ENCODE results near the gene TUBB2B. TPM values are rescaled to one million over a fixed set of nuclear protein-coding genes. Genes with fewer than 3 reads are reported as not detected.

TUBB2B gene
- total and polyA plus RNA-seq, 5 experiments from 2014 or later: 0.08 to 0.20 TPM; not detected in 3

DNA sequence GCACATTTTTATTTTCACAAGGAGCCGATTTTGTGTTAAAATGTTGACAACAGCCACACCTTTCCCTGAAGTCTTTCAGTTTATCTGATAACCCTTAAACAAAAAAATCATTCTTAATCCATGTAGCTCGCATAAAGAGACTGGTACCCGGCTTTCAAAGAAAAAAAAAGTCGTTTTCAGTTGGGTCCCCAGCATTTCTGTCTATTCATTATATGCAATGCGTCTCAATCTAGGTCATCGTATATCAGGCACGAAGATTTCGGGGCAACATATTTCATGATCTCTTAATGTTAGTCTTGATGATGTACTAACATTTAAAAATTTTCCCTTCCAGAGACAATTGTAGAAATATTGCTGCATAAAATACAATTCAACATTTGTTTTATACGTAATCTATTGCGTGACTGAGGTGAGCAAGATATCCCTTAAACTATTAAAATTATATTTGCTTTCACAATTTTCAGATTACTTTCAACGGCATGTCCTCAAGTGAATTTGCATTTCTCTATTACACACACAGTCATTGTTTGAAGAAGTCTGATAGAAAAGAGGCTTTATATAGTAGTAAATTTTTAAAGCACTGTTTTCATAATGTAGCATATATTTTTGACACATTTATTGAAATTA is 2.9 kb upstream of the TUBB2B start:
- ATAC-seq (no peak), DNase-seq (no peak)
- Mint-ChIP-seq H3K27ac (no peak overlapping the region), H3K27me3 (peaks cover 46 to 93% (median 68%) of the 10 kb centered on the region in 5 donors), H3K4me1 (peaks cover 22 to 58% (median 47%) of the 10 kb centered on the region in 4 donors), H3K9me3 (peaks cover 0 to 4% (median 0%) of the 10 kb centered on the region in 9 donors), H3K36me3 (peaks cover 0 to 3% (median 0%) of the 10 kb centered on the region in 3 donors), H3K4me3 (peak overlapping the region; percentile 56 to 96 (median 79))
- POLR2A ChIA-PET: no interaction called here

DNA sequence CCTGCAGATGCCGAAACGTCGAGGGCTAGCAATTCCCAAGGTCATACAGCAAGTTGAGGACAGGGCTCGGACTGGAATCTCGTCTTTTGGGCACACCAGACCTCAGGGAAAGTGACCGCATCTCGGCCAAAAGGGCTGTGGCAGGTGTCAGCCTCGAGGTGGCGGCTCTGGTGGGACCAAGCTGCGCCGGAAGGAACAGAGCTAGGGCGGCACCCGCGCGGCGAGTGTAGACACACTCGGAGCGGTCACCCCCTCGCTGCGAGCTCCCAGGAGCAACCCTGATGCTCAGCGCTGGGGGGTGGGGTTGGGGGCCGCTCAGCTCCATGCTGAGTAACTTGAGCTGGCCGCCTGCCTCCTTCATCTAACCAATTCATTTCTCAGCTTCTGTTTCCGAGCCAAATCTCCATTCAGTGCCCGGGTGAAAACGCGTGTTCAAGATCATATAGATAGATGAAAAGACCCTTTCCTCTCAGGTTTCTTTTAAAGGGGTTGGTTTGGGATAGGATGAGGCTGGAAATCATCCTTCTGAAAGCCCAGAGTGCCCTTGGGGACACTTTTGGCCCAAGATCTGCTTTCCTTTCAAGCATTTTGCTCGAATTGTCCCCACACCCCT is 2.2 kb upstream of the TUBB2B start:
- H3K4me1 Mint-ChIP-seq: peaks cover 22 to 58% (median 47%) of the 10 kb centered on the region in 4 donors

DNA sequence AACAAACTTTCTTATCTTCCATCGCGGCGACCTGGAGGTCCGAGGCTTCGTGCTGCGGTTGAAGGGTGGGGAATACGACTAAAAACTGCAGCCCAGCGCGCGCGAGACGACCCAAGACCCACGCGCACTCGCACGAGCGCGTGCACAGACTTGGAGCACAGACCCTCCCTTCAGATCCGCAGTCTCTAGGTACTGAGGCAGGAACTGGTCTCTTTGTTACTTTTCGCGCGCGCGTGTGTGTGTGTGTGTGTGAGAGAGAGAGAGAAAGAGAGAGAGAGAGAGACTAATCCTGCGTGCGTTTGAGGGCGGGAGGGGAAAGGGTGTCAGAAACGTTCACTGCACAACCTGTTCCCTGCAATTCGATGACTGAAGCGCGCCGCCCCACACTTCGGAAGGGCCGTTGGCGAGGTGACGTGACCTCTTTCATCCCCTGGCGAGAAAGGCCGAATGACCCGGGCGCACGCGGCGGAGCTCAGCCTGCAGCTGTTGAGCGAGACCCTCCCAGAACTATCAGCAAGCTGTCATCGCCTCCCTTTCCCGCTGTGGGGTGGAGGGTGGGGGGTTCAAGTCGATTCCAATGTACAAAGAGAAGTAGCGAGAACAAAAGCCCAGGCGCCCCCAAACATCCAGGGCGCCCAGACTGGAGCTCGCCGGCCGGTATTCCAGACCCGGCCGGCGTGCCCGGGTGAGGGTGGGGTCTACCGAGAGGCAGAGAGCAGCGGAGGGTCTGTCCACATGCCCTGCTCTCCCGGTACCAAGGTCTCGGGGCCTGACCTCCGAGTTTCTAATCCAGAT is 1.5 kb upstream of the TUBB2B start:
- peaks cover 22 to 58% (median 47%) of the 10 kb centered on the region in 4 donors for H3K4me1 Mint-ChIP-seq
- ATAC-seq (peak; percentile 43 to 50), DNase-seq (peak in 8 of 10 donors; percentile 20 to 83 (median 38))
- POLR2A ChIA-PET: interaction anchor here (1.3 to 1.4 kb wide), 2 partner anchors 9 to 31 kb away, joined by 3 read pairs; partner anchors contain the start of gene PSMG4
- H3K27ac Mint-ChIP-seq: peak overlapping the region in 7 of 10 donors; percentile 5 to 90 (median 74)
- H3K27me3 Mint-ChIP-seq: peaks cover 43 to 87% (median 62%) of the 10 kb centered on the region in 5 donors
- peaks cover 0 to 3% (median 0%) of the 10 kb centered on the region in 3 donors for H3K36me3 Mint-ChIP-seq
- H3K9me3 Mint-ChIP-seq: peaks cover 0 to 4% (median 0%) of the 10 kb centered on the region in 9 donors
- H3K4me3 Mint-ChIP-seq: peak overlapping the region; percentile 72 to 96 (median 86)

More for the DNA sequence above, 2.2 kb upstream of the TUBB2B start:
- peaks cover 46 to 87% (median 65%) of the 10 kb centered on the region in 5 donors for H3K27me3 Mint-ChIP-seq
- H3K36me3 Mint-ChIP-seq: peaks cover 0 to 3% (median 0%) of the 10 kb centered on the region in 3 donors
- peak in 2 of 10 donors; percentile 27 to 33 for DNase-seq
- peak overlapping the region; percentile 56 to 96 (median 84) for H3K4me3 Mint-ChIP-seq
- ATAC-seq: peak; percentile 38 to 53
- peak overlapping the region in 1 of 10 donors; percentile 18 for H3K27ac Mint-ChIP-seq
- peaks cover 0 to 4% (median 0%) of the 10 kb centered on the region in 9 donors for H3K9me3 Mint-ChIP-seq
- POLR2A ChIA-PET: interaction anchor here (1.3 to 1.4 kb wide), 2 partner anchors 9 to 30 kb away, joined by 3 read pairs; partner anchors contain the start of gene PSMG4

DNA sequence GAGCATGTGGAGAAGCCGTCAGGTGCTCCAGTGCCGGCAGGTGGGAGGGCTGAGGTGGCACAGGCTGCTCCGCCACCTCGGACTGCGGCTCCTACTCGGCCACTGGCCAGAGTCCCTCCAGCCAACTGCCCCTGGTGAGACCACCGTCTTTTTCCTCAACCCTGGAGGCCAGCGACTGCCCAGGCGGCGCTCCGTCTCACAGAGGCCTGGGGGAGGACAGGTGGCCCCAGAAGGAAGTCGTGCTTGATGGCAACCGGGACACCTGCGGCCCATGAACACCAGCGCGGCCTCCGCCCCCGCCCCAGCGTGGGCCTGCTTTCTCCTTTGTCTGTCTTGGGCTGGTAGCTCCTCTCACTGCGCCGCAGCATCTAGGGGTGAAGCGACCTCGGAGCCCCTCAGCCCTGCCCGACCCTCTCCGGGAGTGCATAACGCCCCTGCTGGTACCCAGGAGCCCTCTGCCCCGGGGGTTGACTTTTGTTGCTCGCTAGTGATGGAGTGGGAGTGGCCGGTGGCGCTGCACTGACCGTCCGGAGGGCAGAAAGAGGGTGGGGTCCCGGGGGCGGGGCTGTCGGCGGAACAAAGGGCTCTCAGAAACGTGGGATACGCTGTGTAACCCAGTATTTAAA is 706 bp upstream of the TUBB2B start:
- peak overlapping the region in 2 of 10 donors; percentile 62 to 85 for H3K27ac Mint-ChIP-seq
- peaks cover 37 to 81% (median 59%) of the 10 kb centered on the region in 5 donors for H3K27me3 Mint-ChIP-seq
- ATAC-seq (peak; percentile 43 to 45), DNase-seq (peak in 4 of 10 donors; percentile 13 to 34 (median 33))
- POLR2A ChIA-PET: no interaction called here
- peaks cover 0 to 3% (median 0%) of the 10 kb centered on the region in 3 donors for H3K36me3 Mint-ChIP-seq
- H3K4me1 Mint-ChIP-seq: peaks cover 22 to 58% (median 47%) of the 10 kb centered on the region in 4 donors
- H3K4me3 Mint-ChIP-seq: peak overlapping the region; percentile 54 to 96 (median 76)
- peaks cover 0 to 4% (median 0%) of the 10 kb centered on the region in 9 donors for H3K9me3 Mint-ChIP-seq

DNA sequence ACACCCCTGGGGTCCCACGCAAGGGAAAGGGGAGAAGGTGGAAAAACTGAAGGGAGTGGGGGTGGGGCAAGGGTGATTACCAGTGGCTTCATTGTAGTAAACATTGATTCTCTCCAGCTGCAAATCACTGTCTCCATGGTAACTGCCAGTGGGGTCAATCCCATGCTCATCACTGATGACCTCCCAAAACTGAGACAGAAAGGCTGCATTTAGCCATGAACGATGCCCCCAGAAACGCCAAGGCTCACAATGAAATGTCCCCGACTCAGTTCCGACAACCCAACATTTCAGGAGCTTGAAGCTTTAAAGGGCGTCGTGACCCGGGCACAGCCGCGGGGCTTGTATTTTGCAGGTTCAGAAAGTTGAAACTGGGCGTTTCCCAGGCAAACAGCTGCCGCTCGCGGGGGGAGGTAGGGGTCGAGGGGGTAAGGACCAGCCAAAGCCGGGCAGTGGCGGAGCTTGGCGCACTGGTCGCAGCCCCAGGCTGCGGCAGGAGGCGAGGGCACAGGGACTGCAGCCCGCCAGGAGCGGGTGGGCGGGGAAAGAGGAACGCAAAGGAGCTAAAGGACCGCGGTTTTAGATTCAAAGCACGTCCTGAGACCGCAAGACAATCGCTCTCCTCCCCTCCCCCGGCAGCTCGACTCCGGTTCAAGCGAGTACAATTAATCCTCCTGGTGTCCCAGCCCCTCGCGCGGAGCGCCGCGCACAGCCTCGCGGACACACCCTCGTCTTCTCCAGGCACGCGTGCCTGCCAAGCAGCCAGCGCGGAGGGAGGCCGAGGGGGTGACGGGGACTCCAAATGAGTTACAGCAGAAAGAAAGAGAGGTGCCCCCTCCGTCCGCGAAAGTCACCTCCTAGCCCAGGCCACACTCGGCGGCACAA is 731 bp downstream of the TUBB2B start:
- H3K36me3 Mint-ChIP-seq: peaks cover 0 to 3% (median 0%) of the 10 kb centered on the region in 3 donors
- ATAC-seq (peak; percentile 31 to 45), DNase-seq (peak in 4 of 10 donors; percentile 15 to 30 (median 22))
- H3K4me3 Mint-ChIP-seq: peak overlapping the region; percentile 57 to 90 (median 74)
- peaks cover 26 to 67% (median 46%) of the 10 kb centered on the region in 5 donors for H3K27me3 Mint-ChIP-seq
- H3K4me1 Mint-ChIP-seq: peaks cover 20 to 53% (median 42%) of the 10 kb centered on the region in 4 donors
- POLR2A ChIA-PET: no interaction called here
- peaks cover 0 to 7% (median 0%) of the 10 kb centered on the region in 9 donors for H3K9me3 Mint-ChIP-seq
- H3K27ac Mint-ChIP-seq: peak overlapping the region in 3 of 10 donors; percentile 18 to 47 (median 29)

DNA sequence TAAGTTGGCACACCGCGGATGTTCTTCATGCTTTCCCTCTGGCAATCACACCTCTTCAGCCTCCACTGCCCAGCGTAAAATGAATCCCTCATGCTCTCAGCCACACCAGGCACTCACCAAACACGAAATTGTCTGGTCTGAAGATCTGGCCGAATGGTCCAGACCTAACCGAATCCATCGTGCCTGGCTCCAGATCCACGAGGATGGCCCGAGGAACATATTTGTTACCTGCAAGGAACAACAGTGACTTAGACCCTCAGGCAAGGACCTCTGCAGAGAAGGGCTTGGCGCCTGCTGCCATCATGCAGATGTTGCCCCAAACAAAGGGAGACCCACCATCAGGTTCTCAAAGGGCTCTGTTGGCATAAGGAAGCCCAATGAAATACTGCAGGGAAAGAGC is 1.4 kb downstream of the TUBB2B start:
- Mint-ChIP-seq H3K9me3 (peaks cover 0 to 10% (median 0%) of the 10 kb centered on the region in 9 donors), H3K4me3 (peak overlapping the region in 4 of 10 donors; percentile 50 to 80 (median 74)), H3K27ac (peak overlapping the region in 1 of 10 donors; percentile 46), H3K27me3 (peaks cover 26 to 60% (median 41%) of the 10 kb centered on the region in 5 donors), H3K4me1 (peaks cover 17 to 46% (median 36%) of the 10 kb centered on the region in 4 donors), H3K36me3 (peaks cover 0 to 3% (median 0%) of the 10 kb centered on the region in 3 donors)
- no peak for ATAC-seq
- POLR2A ChIA-PET: no interaction called here
- DNase-seq: no peak

DNA sequence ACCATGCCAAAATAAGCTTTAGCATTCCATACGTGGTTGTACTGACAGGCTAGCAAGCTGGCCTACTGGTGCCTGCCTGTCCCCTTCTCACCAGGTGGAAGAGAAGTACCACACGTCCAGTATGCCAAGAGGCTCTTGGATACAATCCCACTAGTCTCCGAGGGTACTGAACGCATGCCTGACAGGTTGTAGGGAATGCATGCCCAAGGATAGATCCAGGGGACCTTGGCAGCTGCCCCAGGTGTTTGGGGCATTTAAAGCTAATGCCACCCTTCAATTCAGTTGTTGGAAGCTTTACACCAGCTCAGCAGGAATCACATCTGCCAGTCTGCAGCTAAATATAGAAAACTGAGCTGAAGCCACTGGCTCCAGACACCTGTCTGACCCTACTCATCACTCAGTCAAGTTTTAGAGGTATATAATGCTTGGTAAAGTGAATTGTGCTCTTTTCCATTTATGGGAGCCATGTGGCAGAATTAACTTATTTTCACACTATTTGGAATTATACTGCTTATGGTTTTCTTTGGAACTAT is 4.9 kb downstream of the TUBB2B start:
- Mint-ChIP-seq H3K4me3 (no peak overlapping the region), H3K9me3 (peaks cover 0 to 10% (median 0%) of the 10 kb centered on the region in 9 donors), H3K27me3 (peaks cover 13 to 59% (median 40%) of the 10 kb centered on the region in 5 donors), H3K27ac (no peak overlapping the region), H3K4me1 (peaks cover 4 to 11% (median 8%) of the 10 kb centered on the region in 4 donors), H3K36me3 (no peaks in the 10 kb centered on the region)
- DNase-seq: no peak
- POLR2A ChIA-PET: no interaction called here
- ATAC-seq: no peak

DNA sequence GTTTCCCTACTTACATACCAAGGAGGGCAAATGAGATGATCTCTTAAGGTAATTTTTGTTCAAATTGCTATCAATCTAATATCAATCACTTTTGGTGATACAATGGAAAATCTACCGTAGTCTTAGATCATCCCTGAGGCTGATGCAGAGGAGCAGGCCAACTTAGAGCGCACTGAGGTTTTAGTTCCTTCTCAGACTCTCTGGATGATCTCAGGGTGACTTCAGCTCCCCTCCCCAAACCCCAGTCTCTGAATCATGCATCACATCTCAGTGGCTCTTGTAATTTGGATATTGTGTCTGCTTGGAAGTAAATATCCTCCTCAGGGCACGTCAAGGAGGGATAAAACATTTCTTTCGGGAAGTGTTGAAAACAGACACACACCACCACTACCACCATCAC is 5.9 kb downstream of the TUBB2B start:
- Mint-ChIP-seq H3K4me3 (no peak overlapping the region), H3K27ac (no peak overlapping the region), H3K36me3 (no peaks in the 10 kb centered on the region), H3K27me3 (peaks cover 10 to 63% (median 45%) of the 10 kb centered on the region in 5 donors), H3K4me1 (peaks cover 1 to 4% (median 3%) of the 10 kb centered on the region in 4 donors), H3K9me3 (peaks cover 0 to 10% (median 0%) of the 10 kb centered on the region in 9 donors)
- no peak for ATAC-seq
- POLR2A ChIA-PET: no interaction called here
- no peak for DNase-seq

DNA sequence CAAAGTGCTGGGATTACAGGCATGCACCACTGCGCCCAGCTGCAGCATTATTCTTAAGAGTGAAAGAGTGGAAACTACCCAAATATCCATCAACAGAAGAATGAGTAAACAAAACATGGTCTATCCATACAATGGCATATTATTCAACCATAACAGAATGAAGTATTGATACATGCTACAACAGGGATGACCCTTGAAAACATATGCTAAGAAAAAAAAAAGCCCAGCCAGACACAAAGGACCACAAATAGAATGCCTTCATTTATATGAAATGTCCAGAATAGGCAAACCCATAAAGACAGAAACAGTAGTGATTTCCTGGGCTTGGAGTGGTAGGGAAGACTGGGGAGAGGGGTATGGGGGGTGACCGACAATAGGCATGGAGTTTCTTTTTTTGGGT is 7.1 kb downstream of the TUBB2B start:
- no peak overlapping the region for H3K27ac Mint-ChIP-seq
- no peak overlapping the region for H3K4me3 Mint-ChIP-seq
- DNase-seq (no peak), ATAC-seq (no peak)
- peaks cover 0 to 10% (median 0%) of the 10 kb centered on the region in 9 donors for H3K9me3 Mint-ChIP-seq
- H3K4me1 Mint-ChIP-seq: no peaks in the 10 kb centered on the region
- peaks cover 18 to 64% (median 44%) of the 10 kb centered on the region in 5 donors for H3K27me3 Mint-ChIP-seq
- no peaks in the 10 kb centered on the region for H3K36me3 Mint-ChIP-seq
- POLR2A ChIA-PET: no interaction called here

DNA sequence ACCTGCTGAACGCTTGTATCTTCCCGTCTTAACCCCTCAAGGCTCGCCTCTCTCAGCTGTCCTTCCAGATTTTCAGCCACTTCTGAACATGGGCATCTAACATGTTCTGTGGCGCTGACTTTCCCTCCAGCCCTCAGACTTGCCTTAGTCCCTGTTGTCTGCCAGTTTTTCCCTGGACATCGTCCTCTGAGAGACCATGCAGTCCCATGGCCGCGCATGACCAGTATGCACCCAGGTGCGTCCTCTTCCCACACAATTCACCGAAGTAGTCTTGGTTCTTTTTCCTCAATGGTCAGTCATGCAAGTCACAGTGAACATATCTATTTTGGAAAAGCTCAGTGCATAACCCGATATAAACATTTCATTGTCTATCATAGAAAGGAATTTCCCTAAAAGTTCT is 9.2 kb downstream of the TUBB2B start:
- H3K9me3 Mint-ChIP-seq: peaks cover 0 to 10% (median 0%) of the 10 kb centered on the region in 9 donors
- H3K4me1 Mint-ChIP-seq: no peaks in the 10 kb centered on the region
- H3K4me3 Mint-ChIP-seq: no peak overlapping the region
- POLR2A ChIA-PET: no interaction called here
- no peak for ATAC-seq
- no peaks in the 10 kb centered on the region for H3K36me3 Mint-ChIP-seq
- DNase-seq: no peak
- peaks cover 18 to 54% (median 42%) of the 10 kb centered on the region in 5 donors for H3K27me3 Mint-ChIP-seq
- H3K27ac Mint-ChIP-seq: no peak overlapping the region

DNA sequence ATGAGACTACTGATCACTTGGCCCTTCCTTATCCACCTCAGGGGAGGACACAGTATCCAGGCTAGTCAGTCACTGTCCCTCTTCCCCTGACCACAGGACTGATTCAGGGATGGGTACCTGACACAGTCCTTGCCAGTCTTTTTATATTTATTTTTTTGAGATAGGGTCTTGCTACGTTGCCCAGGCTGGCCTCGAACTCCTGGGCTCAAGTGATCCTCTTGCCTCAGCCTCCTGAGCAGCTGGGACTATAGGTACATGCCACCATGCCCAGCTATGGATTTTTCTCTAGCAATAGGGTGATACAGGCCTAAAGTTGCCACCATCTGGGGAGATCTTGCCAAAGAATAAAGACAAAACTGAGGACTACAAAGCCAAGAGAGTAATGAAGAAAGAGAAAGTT is 10.2 kb downstream of the TUBB2B start:
- Mint-ChIP-seq H3K4me3 (no peak overlapping the region), H3K9me3 (peaks cover 0 to 9% (median 0%) of the 10 kb centered on the region in 9 donors), H3K27me3 (peaks cover 23 to 60% (median 45%) of the 10 kb centered on the region in 5 donors)

More for the DNA sequence above, 10.2 kb downstream of the TUBB2B start:
- DNase-seq: no peak
- no peak overlapping the region for H3K27ac Mint-ChIP-seq
- H3K36me3 Mint-ChIP-seq: no peaks in the 10 kb centered on the region
- no peak for ATAC-seq
- POLR2A ChIA-PET: no interaction called here
- H3K4me1 Mint-ChIP-seq: no peaks in the 10 kb centered on the region

All from naive thymus-derived CD8-positive, alpha-beta T cell (primary cell).